Globus pallidus (tissue), 1 donor: Measurements from ENCODE around the gene BATF.
"Not testable (repeated sequence)": the region's sequence is repeated elsewhere in the genome, so short reads cannot be mapped to it uniquely, and the experiment has no call there.

Source experiments
- DNase-seq: peaks from one replicate; pipeline ENCODE4 v3.0.0-alpha.2; 2015; ENCODE audit warnings: low spot score

The BATF gene, protein sequence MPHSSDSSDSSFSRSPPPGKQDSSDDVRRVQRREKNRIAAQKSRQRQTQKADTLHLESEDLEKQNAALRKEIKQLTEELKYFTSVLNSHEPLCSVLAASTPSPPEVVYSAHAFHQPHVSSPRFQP

DNA sequence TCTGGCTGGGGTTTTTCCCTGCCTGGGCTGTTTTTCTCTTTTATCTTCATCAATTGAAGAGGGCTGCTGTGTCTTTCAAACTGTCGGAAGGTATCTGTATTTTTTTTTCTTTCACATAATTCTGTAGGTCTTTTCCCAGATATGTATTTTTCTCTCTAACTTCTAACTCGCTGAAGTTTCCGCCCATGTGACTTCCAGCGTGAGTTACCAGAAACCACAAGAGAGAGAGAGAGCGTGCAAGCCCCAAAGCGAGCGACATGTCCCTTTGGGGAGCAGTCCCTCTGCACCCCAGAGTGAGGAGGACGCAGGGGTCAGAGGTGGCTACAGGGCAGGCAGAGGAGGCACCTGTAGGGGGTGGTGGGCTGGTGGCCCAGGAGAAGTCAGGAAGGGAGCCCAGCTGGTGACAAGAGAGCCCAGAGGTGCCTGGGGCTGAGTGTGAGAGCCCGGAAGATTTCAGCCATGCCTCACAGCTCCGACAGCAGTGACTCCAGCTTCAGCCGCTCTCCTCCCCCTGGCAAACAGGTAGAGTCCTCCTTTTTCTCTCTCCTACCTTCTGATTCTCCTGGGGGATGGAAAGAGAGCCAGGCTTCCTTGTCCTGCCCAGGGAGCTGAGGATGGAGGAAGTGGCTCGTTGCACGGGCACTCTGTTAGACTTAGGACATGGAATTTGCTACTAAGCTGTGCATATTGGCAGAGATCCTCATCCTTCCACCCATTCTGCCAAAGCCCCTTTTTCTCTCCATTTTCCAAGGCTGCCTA is at the start of gene BATF:
TSS of gene BATF (plus strand) at position 246 of the 759 bp plus-strand sequence. CDS start at position 460, 214 bp downstream.
- DNase-seq = no peak

DNA sequence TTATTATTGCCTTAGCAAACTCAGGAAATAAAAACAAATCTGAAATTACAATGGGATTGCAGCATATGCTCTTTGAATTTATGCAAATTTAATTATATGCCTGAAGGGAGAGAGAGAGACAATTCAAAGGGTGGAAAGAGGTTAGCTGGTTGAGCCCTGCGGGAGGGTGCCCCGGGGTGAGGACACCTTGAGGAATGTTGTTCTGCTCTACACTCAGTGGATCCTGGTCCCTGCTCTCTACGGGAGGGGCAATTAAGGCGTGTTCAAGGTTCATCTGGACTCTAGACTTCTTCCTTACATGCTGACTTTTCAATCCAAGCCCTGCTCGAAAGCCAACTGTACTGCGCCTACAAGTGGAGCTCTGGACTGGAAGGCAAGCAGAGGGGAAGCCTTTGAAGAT is 48.1 kb upstream of the BATF start:
- DNase-seq = not testable (repeated sequence)

DNA sequence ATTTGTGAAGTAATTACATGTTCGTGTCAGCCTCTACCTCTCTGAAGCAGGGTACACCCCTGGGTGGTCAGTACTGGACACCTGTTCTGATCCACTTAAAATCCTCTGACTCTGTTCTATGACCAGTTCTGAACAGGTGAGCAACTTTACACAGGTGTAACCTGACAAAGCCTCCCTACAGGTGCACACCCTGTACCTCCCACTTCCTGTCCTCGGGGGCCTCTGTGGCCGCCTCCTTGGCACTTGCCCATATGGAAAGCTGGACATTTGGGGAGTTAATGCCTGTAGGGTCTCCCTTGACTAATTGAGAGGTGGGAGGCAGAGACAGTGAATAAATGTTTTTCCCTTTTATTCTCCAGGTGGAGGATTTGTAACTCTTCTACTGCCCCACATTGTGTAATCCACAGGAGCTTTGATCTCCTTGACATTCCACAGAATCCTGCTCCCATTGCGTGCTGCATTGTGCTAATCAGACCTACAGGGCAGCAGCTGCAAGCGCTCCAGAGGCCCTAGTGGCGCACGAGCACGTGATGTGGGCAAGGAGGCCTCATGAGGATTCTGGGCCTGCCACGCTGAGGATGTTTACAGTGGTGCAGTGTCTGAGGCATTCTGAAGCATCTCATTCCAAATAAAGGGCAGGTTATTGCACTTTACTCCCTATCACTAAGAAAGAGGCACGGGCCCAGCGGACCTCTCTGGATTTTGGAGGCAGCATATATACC is 45.8 kb upstream of the BATF start:
- peak; percentile 44 for DNase-seq

DNA sequence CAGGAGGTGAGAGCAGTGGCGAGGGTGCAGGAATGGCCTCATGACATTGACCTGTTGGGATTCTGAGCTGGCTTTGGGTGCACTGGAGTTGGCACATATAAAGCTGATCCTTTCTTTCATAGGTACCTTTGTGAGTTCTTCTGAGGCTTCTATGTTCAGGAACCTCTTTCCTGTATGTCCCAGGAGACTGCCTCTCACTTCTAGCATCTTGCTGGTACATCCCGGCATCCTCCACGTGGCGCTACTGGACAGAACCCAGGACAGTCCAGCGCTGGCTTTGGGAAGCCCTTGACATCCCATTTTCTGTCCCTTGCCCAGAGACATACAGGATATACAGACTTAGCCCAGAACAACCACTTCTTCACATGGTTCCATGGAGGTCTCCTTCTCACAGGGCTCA is 44.4 kb upstream of the BATF start:
- no peak for DNase-seq

DNA sequence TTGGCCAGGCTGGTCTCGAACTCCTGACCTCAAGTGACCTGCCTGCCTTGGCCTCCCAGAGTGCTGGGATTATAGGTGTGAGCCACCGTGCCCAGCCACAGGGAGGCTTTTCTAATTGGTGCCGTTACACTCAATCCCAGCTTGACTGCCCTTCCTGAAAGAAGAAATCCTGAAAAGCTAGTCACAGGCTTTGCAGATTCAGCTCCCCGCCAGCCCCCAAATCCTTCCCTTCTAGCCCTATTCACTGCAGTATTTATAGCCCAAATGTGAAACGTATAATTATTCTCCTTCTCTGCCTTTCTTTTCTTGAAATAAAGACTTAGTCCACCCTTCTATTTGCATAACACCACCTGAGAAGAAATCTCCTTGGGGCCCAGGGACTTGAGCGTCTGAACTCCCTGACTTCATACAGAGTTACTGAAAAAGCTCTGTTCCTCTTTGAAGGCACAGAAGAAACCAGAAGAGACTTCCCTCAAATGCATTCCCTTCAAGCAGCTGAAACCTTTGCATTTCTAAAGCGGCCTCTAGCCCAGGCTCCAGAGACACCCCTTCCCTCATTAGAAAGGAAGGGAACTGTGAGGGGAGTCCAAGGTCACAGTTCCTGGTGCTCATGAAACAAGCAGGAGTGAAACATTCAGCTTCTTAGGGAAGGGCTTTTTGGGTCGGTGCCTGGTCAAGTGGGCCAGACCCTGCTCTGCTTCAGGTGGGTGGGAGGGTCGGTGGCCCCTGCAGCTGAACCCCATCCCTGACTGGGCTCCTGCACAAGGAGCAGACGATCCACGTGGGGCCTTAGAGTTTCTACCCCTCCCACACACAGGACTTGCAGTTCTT is 42.3 kb upstream of the BATF start:
- no peak for DNase-seq

DNA sequence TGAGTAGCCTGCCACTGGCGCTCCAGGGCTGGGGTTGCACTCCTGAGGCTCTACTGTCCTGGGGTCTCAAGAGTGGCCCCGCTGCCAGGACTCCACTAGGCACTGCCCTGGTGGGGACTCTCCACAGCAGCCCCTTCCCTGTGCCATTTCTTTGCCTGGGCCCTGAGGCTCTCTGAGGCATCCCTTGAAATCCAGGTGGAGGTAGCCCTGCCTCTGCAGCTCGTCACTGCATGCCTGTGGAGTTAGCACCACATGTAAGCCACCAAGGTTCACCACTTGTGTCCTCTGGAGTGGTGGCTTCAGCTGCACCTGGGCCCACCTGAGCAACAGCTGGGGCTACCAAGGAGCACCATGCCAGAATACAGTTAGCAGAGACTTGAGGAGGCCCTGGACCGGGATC is 39.9 kb upstream of the BATF start:
- no peak for DNase-seq

DNA sequence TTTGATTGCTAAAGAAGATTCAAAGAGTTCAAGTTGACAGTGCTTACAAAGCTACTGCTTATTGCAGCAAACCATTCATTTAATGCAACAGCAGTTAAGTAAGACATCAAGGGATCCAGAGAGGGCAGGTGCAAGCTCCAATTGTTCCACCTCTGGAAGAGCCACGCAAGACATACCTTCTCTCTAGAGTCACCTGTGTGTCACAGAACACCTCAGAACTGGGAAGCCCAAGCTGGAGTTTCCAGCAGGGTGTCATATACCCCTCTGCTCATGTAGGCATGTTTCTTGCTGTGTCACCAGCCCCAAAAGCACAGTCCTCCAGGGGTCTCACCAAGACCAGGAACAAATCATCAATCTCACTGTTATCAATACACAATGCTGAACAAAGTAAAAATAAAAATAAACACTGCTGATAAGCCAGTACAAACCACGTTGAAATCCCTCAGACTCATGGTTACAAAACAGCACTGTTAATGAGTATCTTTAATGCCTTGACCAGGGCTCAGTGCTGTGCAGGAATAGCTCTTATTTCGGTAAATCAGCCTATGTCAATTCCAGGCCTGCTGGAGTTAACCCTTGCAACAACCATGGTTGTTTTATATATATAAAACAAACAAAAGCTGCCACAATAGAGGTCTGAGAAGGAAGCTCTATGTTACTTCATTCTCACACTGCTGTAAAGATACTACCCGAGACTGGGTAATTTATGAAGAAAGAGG is 37.4 kb upstream of the BATF start:
- no peak for DNase-seq

DNA sequence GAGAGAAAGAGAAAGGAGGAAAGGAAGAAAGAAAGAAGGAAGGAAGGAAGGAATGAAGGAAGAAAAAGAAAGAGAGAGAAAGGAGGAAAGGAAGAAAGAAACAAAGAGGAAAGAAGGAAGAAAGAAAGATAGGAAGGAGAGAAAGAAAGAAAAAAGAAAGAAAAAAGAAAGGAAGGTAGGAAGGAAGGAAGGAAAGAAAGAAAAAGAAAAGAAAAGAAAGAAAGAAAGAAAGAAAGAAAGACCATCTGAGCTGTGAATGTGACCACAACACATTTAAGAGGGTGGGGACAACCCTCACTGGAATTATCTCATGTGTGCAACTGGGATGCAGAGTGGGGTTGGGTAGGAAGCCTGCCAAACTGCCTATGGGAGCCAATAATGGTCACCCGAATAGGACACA is 36.0 kb upstream of the BATF start:
- no peak for DNase-seq

DNA sequence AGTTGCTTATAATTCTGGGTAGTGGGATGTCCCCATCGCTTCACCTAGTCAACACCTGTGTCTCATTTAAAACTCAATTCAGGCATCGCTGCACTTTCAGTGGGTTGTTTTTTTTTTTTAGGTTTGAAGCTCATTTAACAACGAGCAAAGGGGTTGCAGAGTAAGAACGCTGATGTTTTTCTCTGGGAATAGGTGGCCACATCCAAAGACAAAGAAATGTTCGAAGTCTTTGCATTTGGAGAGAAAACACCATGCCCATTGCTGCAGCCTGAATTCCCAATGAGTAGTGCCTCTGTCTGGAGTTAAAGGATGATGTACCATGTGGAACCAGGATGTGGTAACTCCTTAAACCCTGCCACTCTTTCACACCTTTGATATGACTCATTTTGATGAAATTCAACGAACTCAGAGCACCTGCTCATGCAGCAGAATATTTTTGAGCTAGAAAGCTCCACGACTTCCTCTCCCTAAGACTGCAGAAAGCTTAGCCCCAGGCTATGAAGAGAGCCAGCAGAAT is 35.1 kb upstream of the BATF start:
- no peak for DNase-seq

DNA sequence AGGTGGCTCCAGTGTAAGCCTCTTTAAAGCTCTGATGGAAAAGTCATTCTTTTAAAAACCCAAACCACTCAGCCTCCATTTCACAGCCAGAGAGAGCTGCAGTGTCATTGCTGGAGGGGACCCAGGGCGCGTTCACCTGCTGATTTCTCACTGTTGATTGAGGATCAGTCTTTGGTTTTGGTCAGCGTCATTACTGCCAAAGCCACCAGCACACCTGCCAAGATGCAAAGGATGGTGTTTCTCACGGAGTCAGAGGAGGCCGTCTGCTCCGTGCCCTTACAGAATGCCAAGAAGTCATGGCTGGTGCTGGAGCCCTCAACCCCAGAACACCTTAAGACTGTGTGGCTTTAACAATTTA is 32.8 kb upstream of the BATF start:
- DNase-seq = no peak

DNA sequence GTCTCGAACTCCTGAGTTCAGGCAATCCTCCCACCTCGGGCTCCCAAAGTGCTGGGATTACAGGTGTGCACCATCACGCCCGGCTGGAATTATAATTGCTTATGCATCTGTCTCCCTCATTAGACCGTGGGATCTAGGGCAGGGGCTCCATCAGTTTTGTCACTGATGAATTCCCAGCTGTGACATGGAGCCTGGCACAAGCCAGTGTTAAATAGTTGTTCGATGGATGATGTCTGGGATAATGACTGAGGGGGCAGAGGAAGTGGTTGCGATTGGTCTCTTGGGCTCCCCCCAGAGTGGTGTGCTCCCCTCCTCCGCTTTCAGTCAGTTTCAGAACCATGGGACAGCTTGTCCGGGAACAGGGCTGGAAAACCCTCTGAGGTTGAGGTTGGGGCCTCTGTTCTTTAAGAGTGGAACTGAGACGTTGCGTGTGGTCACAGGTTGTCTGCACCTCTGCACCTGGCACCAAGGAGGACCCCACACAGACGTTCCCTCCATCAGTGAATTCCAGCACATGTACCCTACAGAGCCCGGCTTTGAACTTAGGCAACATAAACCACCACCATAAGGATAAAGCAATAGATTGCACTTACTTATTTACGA is 30.8 kb upstream of the BATF start:
- no peak for DNase-seq

DNA sequence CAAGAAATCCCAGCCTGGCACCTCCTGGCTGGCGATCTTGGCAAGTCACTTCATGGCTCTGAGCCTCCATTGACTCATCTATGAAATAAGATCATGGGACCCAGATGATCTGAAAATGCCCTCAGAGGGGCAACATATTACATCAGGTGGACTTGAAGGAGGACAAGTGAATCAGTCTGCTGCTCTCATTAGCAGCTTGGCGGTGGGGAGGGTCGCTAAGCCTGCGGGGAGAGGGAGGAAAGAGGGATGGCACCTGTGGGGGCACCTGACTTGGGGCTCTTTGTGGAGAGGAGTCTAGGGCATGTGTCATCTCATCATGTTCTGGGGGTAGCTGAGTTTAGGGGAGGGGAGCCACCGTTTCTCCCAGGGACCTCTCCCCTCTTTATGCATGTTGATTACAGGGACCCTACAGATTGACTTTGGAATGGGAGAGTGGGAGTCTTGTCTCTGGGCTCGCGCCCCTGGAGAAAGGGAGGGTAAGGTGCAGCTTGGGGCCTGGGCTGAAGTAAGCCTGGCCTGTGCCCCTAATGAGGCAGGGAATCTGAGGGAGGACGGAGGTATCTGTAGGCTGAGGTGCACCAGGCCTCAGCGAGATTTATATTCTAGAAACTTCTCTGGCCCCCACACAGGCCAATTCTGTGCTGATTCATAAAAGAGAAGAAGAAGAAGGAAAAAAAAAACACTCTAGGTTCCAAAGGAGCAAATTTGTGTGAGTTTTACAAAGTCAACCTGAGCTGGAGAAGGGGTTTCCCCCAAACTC is 29.3 kb upstream of the BATF start:
- DNase-seq = no peak

DNA sequence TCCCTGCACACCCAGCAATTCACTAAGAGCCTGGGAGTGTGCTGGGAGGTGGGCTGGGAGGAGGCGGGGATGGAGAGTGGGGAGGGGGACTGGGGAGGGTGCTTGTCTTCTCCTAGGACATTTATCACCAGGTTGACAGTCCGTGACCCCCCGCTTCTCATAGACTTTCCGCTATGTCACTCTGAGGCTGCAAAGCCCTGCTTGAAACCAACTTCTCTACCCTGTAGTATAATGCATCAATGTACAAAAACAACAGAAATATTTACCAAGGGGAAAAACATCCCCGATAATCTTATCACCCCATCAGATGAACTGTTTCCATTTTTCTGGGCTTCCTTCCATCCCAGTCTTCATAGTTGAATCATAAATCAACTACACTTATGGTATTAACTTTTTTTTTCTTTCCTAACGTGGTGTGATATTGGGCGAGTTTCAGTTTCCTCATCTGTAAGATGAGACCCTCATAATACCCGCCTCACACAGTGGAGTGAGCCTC is 28.6 kb upstream of the BATF start:
- no peak for DNase-seq

DNA sequence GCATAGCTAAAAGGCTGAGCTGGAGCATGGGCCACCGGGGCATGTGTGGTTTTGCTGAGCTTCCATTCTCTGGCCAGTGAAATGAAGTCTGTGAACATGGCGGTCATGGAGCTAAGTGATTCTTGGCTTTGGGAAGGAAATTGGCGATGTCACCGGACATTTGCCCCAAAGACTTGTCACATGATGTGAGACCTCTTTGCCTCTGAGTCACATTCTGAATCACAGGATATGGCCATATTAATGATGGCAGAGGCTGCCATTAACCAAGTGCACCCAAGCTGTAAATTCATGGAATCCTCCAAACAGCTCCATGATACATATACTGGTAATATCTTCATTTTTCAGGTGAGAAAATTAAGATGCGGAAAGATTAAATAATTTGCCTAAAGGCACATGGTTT is 27.4 kb upstream of the BATF start:
- no peak for DNase-seq

DNA sequence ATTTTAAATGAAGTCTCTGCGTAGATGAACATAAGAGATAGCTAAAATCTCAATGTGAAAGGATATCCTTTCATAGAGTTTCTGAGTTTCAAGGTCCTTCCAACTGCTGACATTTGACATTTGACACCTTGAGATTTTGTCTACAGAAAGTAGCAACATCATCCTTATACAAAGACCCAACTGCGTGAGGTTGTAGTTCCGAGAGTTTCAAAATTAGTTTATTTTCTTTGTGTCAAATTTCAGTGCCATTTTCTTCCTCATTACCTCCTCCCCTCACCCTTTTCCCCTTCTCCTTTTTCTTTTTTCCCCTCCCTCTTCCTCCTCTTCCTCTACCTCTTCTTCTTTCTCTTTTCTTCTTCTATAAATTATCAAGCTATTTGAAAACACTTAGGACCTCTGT is 26.9 kb upstream of the BATF start:
- no peak for DNase-seq

DNA sequence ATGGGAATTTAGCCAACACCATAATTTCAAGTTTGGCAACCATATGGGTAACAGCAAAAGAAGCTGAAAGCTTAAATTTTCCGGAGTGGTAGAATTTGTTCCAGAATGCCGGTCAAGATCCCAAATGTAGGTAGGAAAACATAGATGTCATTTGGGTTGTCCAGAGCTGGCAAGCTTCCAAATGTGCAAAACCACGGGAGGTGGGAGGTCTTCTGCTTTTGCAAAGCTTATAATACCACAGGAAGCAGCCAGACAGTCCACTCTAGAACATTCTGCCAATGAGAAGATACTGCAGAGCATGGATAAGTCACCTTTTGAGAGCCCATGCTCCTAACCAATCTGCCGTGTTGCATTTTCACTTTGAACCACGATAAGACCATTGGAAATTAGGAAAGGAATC is 26.4 kb upstream of the BATF start:
- DNase-seq = no peak

DNA sequence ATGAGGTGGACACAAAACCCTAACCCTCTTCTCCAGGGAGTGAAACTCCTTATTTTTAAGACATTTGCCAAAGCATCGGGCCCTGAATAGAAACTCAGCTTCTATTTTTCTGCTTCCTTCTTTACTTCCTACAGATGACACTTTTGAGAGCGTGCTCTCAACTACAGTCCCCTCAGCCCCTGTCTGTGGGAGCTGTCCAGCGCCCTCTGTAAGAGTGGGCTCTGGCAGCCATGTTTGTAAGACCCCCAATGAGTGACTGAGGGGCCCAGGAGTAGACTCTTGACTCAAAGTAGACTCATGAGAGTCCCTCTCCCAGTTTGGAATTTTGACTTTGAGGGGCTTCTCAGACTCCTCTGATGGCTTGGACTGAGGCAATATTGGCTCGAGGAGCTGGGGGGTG is 25.5 kb upstream of the BATF start:
- no peak for DNase-seq

DNA sequence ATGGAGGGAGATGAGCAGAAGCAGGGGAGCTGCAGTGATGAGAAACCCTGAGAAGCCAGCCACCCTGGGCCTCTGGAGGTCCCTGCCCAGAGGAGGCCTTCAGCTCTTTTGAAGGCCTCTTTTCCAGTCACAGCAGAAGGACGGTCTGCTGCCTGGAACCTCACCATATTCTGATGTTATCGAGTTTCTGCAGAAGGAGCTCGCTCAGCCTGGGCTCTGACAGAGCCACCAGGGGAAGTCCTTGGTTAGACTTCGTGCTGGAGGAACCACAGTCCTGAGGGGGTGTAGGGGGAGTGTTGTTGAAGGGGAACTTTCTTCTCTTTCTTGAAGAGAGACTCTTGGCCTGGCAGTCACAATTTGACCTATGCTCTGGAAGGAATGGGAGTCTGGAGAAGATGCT is 25.1 kb upstream of the BATF start:
- no peak for DNase-seq

DNA sequence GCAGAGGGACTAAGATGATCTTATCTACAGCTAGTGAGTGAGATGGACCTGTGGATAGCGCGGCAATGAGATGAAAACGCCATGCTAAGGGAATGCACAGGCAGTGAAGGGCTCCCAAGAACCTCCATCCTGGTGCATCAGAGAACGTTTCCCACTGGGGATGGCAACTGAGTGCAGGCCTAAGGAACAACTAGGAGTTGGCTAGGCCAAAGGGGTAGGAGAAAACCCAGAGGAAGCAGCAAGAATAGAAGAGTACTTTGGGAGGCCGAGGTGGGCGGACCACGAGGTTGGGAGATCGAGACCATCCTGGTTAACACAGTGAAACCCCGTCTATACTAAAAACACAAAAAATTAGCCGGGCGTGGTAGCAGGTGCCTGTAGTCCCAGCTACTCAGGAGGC is 24.6 kb upstream of the BATF start:
- DNase-seq = no peak

DNA sequence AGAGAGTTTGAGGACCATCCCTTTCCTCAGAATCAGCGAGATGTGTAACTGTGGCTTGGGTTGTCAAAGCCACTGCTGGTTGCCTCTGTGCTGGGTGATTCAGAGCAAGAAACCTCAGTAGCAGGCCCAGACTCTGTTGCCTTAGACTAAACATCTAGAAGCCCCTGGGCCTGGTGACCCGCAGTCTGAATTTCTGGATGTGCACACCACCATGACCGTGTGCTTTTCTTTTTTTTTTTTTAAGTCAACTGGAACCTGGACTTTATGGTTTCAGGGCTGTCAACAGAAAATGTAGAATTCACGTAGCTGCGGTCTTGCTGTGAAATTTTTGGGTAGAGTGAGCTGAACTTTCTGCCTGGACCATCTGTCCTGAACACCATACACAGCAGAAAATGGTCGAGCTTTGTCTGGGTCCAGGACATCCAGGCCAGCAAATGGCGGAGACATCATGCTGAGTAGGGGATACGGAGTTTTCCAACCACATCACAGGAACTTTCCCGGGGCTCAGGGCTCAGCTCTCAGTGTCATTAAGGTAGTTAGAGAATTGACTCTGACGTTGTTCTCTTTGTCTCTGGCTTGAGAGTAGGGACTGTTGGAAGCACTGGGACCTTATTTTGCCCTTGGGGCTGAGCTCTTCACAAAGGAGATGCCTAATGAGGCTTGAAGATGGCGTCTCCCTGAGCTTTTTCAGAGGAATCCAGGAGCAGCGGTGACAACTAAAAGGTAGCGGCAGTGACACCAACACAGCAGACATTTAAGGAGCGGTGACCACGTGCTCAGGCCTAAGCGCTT is 23.0 kb upstream of the BATF start:
- no peak for DNase-seq
